Caco-2 (cell line): ENCODE measurements around the gene MMAB. TPM values are rescaled to one million over a fixed set of nuclear protein-coding genes. Genes with fewer than 3 reads are reported as not detected.

Experiments used
- BruUV-seq: library from RNA; stranded (reverse); fragments of 400-500 nt; replicated peaks from 2 replicates; lab custom pipeline; 2021; lab: Mats Ljungman, UMichigan
- CTCF ChIA-PET: fragments of 300-600 bp; sonication (Branson Sonifier 250); formaldehyde crosslinking; loops from one replicate; lab custom pipeline; 2022; ENCODE audit warnings: antibody characterized with exemption; lab: Charles Lee
- POLR2A ChIA-PET: fragments of 300-600 bp; sonication (Branson Sonifier 250); formaldehyde crosslinking; loops from one replicate; lab custom pipeline; 2022; ENCODE audit warnings: antibody characterized with exemption; lab: Charles Lee
- DNase-seq, 2 experiments: peaks; one replicate each; pipeline versions ENCODE4 v3.0.0 to v3.0.0-alpha.2; 2020 to 2022
- H3K27me3 ChIP-seq: replicated peaks from 2 replicates; pipeline ENCODE4 v1.6.0; 2011; ENCODE audit warnings: low read length; ENCODE audit not compliant: control insufficient read depth, insufficient read depth
- H3K36me3 ChIP-seq: 2 replicates; pipeline ENCODE4 v1.5.1; 2011; ENCODE audit warnings: low read length; ENCODE audit not compliant: control insufficient read depth, insufficient read depth
- H3K4me1 ChIP-seq: fragments of 250-450 bp; sonication (Bioruptor Pico); 2 replicates; pipeline ENCODE4 v1.5.1; 2020; ENCODE audit warnings: mild to moderate bottlenecking
- H3K4me3 ChIP-seq: 2 replicates; pipeline ENCODE4 v1.5.1; 2011; ENCODE audit warnings: low read depth, mild to moderate bottlenecking, control low read depth, low read length
- H3K9me3 ChIP-seq: fragments of 250-450 bp; sonication (Bioruptor Pico); 2 replicates; pipeline ENCODE4 v1.5.1; 2020; ENCODE audit warnings: mild to moderate bottlenecking, moderate library complexity
- H3K27ac Mint-ChIP-seq: one replicate; pipeline ENCODE4 v1.8.0; 2022; ENCODE audit warnings: mixed read lengths; ENCODE audit not compliant: unreplicated experiment
- H3K27me3 Mint-ChIP-seq: one replicate; pipeline ENCODE4 v1.8.0; 2022; ENCODE audit warnings: mixed read lengths; ENCODE audit not compliant: insufficient read depth, unreplicated experiment
- H3K36me3 Mint-ChIP-seq: one replicate; pipeline ENCODE4 v1.8.0; 2022; ENCODE audit warnings: mild to moderate bottlenecking, mixed read lengths; ENCODE audit not compliant: insufficient read depth, unreplicated experiment
- H3K4me1 Mint-ChIP-seq: one replicate; pipeline ENCODE4 v1.8.0; 2022; ENCODE audit warnings: low read depth, mixed read lengths; ENCODE audit not compliant: unreplicated experiment
- H3K4me3 Mint-ChIP-seq: one replicate; pipeline ENCODE4 v1.8.0; 2022; ENCODE audit warnings: mild to moderate bottlenecking, moderate library complexity, mixed read lengths; ENCODE audit not compliant: unreplicated experiment
- H3K9me3 Mint-ChIP-seq: one replicate; pipeline ENCODE4 v1.8.0; 2022; ENCODE audit warnings: mixed read lengths; ENCODE audit not compliant: unreplicated experiment
- CTCF ChIP-seq, 2 experiments: fragments of 200-600 bp in 1 of 2; IDR thresholded peaks; 1 replicate in 1 of 2; 2 replicates in 1 of 2; pipeline versions ENCODE4 v1.5.1 to v1.8.0; 2011 to 2022; ENCODE audit warnings: antibody characterized with exemption in 1 of 2, control low read depth in 1 of 2, inconsistent platforms in 1 of 2, low read depth in 1 of 2, low read length in 1 of 2, mild to moderate bottlenecking in 1 of 2, moderate library complexity in 1 of 2; ENCODE audit not compliant: insufficient read depth in 1 of 2, severe bottlenecking in 1 of 2, unreplicated experiment in 1 of 2
- intact Hi-C: fragments of 100-400 bp; cut with micrococcal nuclease; formaldehyde crosslinking; loops from one replicate; pipeline ENCODE4 v1.10.0; 2022; ENCODE audit not compliant: unreplicated experiment
- total RNA-seq: library from RNA; stranded (reverse); gene quantifications from 2 replicates; pipeline ENCODE4 v1.2.3, GENCODE V29; 2022

The MMAB gene
- total RNA-seq, 1 experiment from 2014 or later = 48.9 TPM

GRCh38 chr12:109610523-109610922, 37.2 kb upstream of the MMAB start:
- Mint-ChIP-seq H3K4me3 (no peak overlapping the region), H3K9me3 (no peaks in the 10 kb centered on the region), H3K27ac (no peak overlapping the region), H3K27me3 (no peaks in the 10 kb centered on the region), H3K36me3 (no peaks in the 10 kb centered on the region), H3K4me1 (peaks cover 3% of the 10 kb centered on the region)
- no TSS peak for BruUV-seq
- Histone ChIP-seq H3K36me3 (no peaks in the 10 kb centered on the region), H3K27me3 (no peaks in the 10 kb centered on the region), H3K4me3 (no peak overlapping the region), H3K4me1 (0 out of 2 replicates have a peak, but pooled peaks cover 5% of the 10 kb centered on the region), H3K9me3 (no peaks in the 10 kb centered on the region)
- ChIA-PET CTCF (interaction anchor here (1.0 kb wide), 1 partner anchor 13 kb away, joined by 6 read pairs; no protein-coding TSS in a partner anchor), POLR2A (no interaction called here)
- TF ChIP-seq CTCF (IDR thresholded peaks at IDR 0.05; ENCODE audit: insufficient read depth in 1 of 2, low read depth in 1 of 2, low read length in 1 of 2, severe bottlenecking in 1 of 2, unreplicated experiment in 1 of 2) = no peak
- intact Hi-C loops = no loop called here
- no peak for DNase-seq

GRCh38 chr12:109609342-109609741, 36.0 kb upstream of the MMAB start:
- Histone ChIP-seq H3K36me3 (no peaks in the 10 kb centered on the region), H3K4me3 (no peak overlapping the region), H3K4me1 (peaks cover 15% of the 10 kb centered on the region), H3K27me3 (no peaks in the 10 kb centered on the region), H3K9me3 (no peaks in the 10 kb centered on the region)
- no peaks in the 10 kb centered on the region for H3K36me3 Mint-ChIP-seq
- intact Hi-C loops = loop anchor here (5.0 kb wide), 1 partner anchor 38 kb away; no protein-coding TSS in a partner anchor
- POLR2A ChIA-PET = no interaction called here
- H3K4me1 Mint-ChIP-seq = peaks cover 12% of the 10 kb centered on the region
- DNase-seq = no peak
- H3K27ac Mint-ChIP-seq = no peak overlapping the region
- no TSS peak for BruUV-seq
- no peaks in the 10 kb centered on the region for H3K27me3 Mint-ChIP-seq
- H3K9me3 Mint-ChIP-seq = no peaks in the 10 kb centered on the region
- TF ChIP-seq CTCF (IDR thresholded peaks at IDR 0.05; ENCODE audit: insufficient read depth in 1 of 2, low read depth in 1 of 2, low read length in 1 of 2, severe bottlenecking in 1 of 2, unreplicated experiment in 1 of 2) = no peak
- no peak overlapping the region for H3K4me3 Mint-ChIP-seq
- CTCF ChIA-PET = interaction anchor here (1.0 kb wide), 1 partner anchor 12 kb away, joined by 6 read pairs; no protein-coding TSS in a partner anchor

GRCh38 chr12:109608793-109609192, 35.5 kb upstream of the MMAB start:
- Mint-ChIP-seq H3K4me1 (peaks cover 17% of the 10 kb centered on the region), H3K27me3 (no peaks in the 10 kb centered on the region), H3K9me3 (no peaks in the 10 kb centered on the region), H3K4me3 (no peak overlapping the region), H3K36me3 (no peaks in the 10 kb centered on the region), H3K27ac (no peak overlapping the region)
- DNase-seq = no peak
- no peak for TF ChIP-seq CTCF (IDR thresholded peaks at IDR 0.05; ENCODE audit: insufficient read depth in 1 of 2, low read depth in 1 of 2, low read length in 1 of 2, severe bottlenecking in 1 of 2, unreplicated experiment in 1 of 2)
- Histone ChIP-seq H3K4me1 (peaks cover 19% of the 10 kb centered on the region), H3K27me3 (no peaks in the 10 kb centered on the region), H3K9me3 (no peaks in the 10 kb centered on the region), H3K4me3 (no peak overlapping the region), H3K36me3 (no peaks in the 10 kb centered on the region)
- POLR2A ChIA-PET = no interaction called here
- no TSS peak for BruUV-seq
- intact Hi-C loops = loop anchor here (5.0 kb wide), 1 partner anchor 39 kb away; no protein-coding TSS in a partner anchor
- CTCF ChIA-PET = interaction anchor here (1.2 kb wide), 1 partner anchor 166 kb away, joined by 3 read pairs; no protein-coding TSS in a partner anchor
